GM12891 (cell line): ENCODE results near the gene SLC17A5.

ENCODE experiments used
- POLR2A ChIP-seq: IDR thresholded peaks from 2 replicates; pipeline ENCODE4 v1.6.1; 2011; ENCODE audit warnings: low read depth, low read length, control low read depth
- POU2F2 ChIP-seq: IDR thresholded peaks from 2 replicates; pipeline ENCODE4 v1.6.1; 2011; ENCODE audit warnings: low read depth, mild to moderate bottlenecking, control low read depth, low read length, moderate library complexity

- TF ChIP-seq POU2F2 (no peak), POLR2A (no peak)
Measured at GRCh38 chr6:73631849-73632248, 21.9 kb downstream of the SLC17A5 start.
